Spleen (tissue), 7 donors: ENCODE results near the gene PKD2L2.
"Not testable (repeated sequence)": the region's sequence is repeated elsewhere in the genome, so short reads cannot be mapped to it uniquely, and the experiment has no call there.

ENCODE experiments used
- CTCF ChIP-seq, 11 experiments: fragments of 200-600 bp in 7 of 11; fragments of 450-650 bp in 4 of 11; sonication (generic) in 4 of 11; IDR thresholded peaks in 8 of 11; conservative IDR thresholded peaks in 3 of 11; 1 replicate in 7 of 11; 2 replicates in 4 of 11; pipeline versions ENCODE4 v1.4.0 to v1.8.0; 2016 to 2021; ENCODE audit warnings: antibody characterized with exemption in 11 of 11, inconsistent platforms in 4 of 11, mild to moderate bottlenecking in 1 of 11
- POLR2A ChIP-seq, 3 donors: fragments of 450-650 bp; IDR thresholded peaks; one replicate each; pipeline ENCODE4 v1.5.1; 2017; ENCODE audit warnings: antibody characterized with exemption in 3 of 3, mild to moderate bottlenecking in 1 of 3
- POLR2AphosphoS5 ChIP-seq, 3 donors: sonication (generic); formaldehyde crosslinking; IDR thresholded peaks; one replicate each; pipeline ENCODE4 v1.5.1; 2017; ENCODE audit warnings: antibody characterized with exemption in 3 of 3
- donor health status: DM: no; HTN: no; CAD: no; lungs with moderate emphysema.
- donor health status: DM: no; HTN: no; CAD: no.
- donor health status: DM: no; HTN: no; CAD: no.

GRCh38 chr5:137944280-137944679 lies 55.0 kb downstream of the PKD2L2 start:
- TF ChIP-seq CTCF (IDR thresholded peaks at IDR 0.05 in 8 of 11, conservative IDR thresholded peaks at IDR 0.05 in 3 of 11); POLR2A (IDR thresholded peaks at IDR 0.05); POLR2AphosphoS5 (IDR thresholded peaks at IDR 0.05): not testable (repeated sequence)
